PC-3 (cell line): ENCODE measurements around the gene NUP93. TPM values are rescaled to one million over a fixed set of nuclear protein-coding genes. Genes with fewer than 3 reads are reported as not detected.

Experiments used
- ATAC-seq: fragments of 200-7000 bp; cut with Tn5 transposase; 2 replicates; pipeline ENCODE4 v1.9.1; 2020; ENCODE audit warnings: mild to moderate bottlenecking, moderate library complexity
- Bru-seq: library from RNA; stranded (reverse); fragments of 400-500 nt; gene quantifications from one replicate; lab custom pipeline; 2021; lab: Mats Ljungman, UMichigan
- BruChase-seq, 2 experiments: library from RNA; stranded (reverse); fragments of 400-500 nt; gene quantifications; one replicate each; lab custom pipeline; 2021; lab: Mats Ljungman, UMichigan
- BruUV-seq: library from RNA; stranded (reverse); fragments of 400-500 nt; replicated peaks from 2 replicates; lab custom pipeline; 2021; lab: Mats Ljungman, UMichigan
- CTCF ChIA-PET: fragments of 300-600 bp; sonication (Branson Sonifier 250); formaldehyde crosslinking; loops from one replicate; lab custom pipeline; 2022; ENCODE audit warnings: antibody characterized with exemption; lab: Charles Lee
- POLR2A ChIA-PET: fragments of 300-600 bp; sonication (Branson Sonifier 250); formaldehyde crosslinking; loops from one replicate; lab custom pipeline; 2022; ENCODE audit warnings: antibody characterized with exemption; ENCODE audit not compliant: unreplicated experiment; lab: Charles Lee
- DNase-seq: peaks from one replicate; pipeline ENCODE4 v3.0.0-alpha.2; 2015
- H2AFZ ChIP-seq: fragments of 300-600 bp; sonication (generic); 2 replicates; pipeline ENCODE4 v1.6.0; 2016; ENCODE audit warnings: antibody characterized with exemption, low read length
- H3F3A ChIP-seq: fragments of 300-600 bp; sonication (generic); one replicate; pipeline ENCODE4 v1.6.0; 2017; ENCODE audit warnings: antibody characterized with exemption, low read length, control low read depth, mild to moderate bottlenecking; ENCODE audit not compliant: unreplicated experiment
- H3K27ac ChIP-seq: fragments of 300-600 bp; sonication (generic); 2 replicates; pipeline ENCODE4 v1.5.1; 2016; ENCODE audit warnings: mild to moderate bottlenecking, low read length
- H3K27me3 ChIP-seq: fragments of 300-600 bp; sonication (generic); 2 replicates; pipeline ENCODE4 v1.6.1; 2016; ENCODE audit warnings: low read length, mixed read lengths
- H3K36me3 ChIP-seq: fragments of 300-600 bp; sonication (generic); 2 replicates; pipeline ENCODE4 v1.6.1; 2016; ENCODE audit warnings: low read depth, mixed run types, low read length, mixed read lengths
- H3K4me1 ChIP-seq: fragments of 300-600 bp; sonication (generic); 2 replicates; pipeline ENCODE4 v1.5.1; 2016; ENCODE audit warnings: low read length; ENCODE audit not compliant: insufficient read depth
- H3K4me2 ChIP-seq: fragments of 300-600 bp; sonication (generic); 2 replicates; pipeline ENCODE4 v1.6.0; 2016; ENCODE audit warnings: low read length
- H3K4me3 ChIP-seq: fragments of 300-600 bp; sonication (generic); 2 replicates; pipeline ENCODE4 v1.5.1; 2016; ENCODE audit warnings: mild to moderate bottlenecking, low read length, mixed read lengths
- H3K79me2 ChIP-seq: fragments of 300-600 bp; sonication (generic); 2 replicates; pipeline ENCODE4 v1.6.1; 2017; ENCODE audit warnings: low read length, mixed read lengths
- H3K9ac ChIP-seq: fragments of 300-600 bp; sonication (generic); 2 replicates; pipeline ENCODE4 v1.6.0; 2016; ENCODE audit warnings: mild to moderate bottlenecking, low read length
- H3K9me2 ChIP-seq: fragments of 300-600 bp; sonication (generic); replicated peaks from 2 replicates; pipeline ENCODE4 v1.6.1; 2016; ENCODE audit warnings: mixed run types, low read length, mixed read lengths
- H3K9me3 ChIP-seq: fragments of 300-600 bp; sonication (generic); 2 replicates; pipeline ENCODE4 v1.6.1; 2016; ENCODE audit warnings: low read length, mixed read lengths
- H4K20me1 ChIP-seq: fragments of 300-600 bp; sonication (generic); 2 replicates; pipeline ENCODE4 v1.6.1; 2016; ENCODE audit warnings: low read length, mixed read lengths
- CTCF ChIP-seq: fragments of 300-600 bp; sonication (generic); conservative IDR thresholded peaks from 2 replicates; pipeline ENCODE4 v1.5.1; 2017; ENCODE audit warnings: antibody characterized with exemption, low read depth, mild to moderate bottlenecking, low read length
- EZH2 ChIP-seq: fragments of 300-600 bp; sonication (generic); IDR thresholded peaks from one replicate; pipeline ENCODE4 v1.6.1; 2017; ENCODE audit warnings: antibody characterized with exemption, mild to moderate bottlenecking, low read length; ENCODE audit not compliant: unreplicated experiment
- EZH2phosphoT487 ChIP-seq: fragments of 300-600 bp; sonication (generic); IDR thresholded peaks from 2 replicates; pipeline ENCODE4 v1.6.1; 2018; ENCODE audit warnings: mild to moderate bottlenecking, antibody characterized with exemption, low read length, borderline replicate concordance
- intact Hi-C: fragments of 100-400 bp; cut with micrococcal nuclease; formaldehyde crosslinking; loops from 2 replicates; pipeline ENCODE4 v1.9.0; 2023
- long read RNA-seq: library from polyadenylated mRNA; unstranded; transcript quantifications from one replicate; pipeline ENCODE4 v2.0.0, GENCODE V29; 2021; ENCODE audit not compliant: unreplicated experiment
- total RNA-seq: library from RNA; depleted of rRNA; stranded (reverse); fragments of >200 nt; gene quantifications from 2 replicates; pipeline ENCODE4 v1.2.3, GENCODE V29; 2014; rRNA removed

NUP93 gene
- total RNA-seq (94.5 and 98.6 TPM in 2 replicates), Bru-seq, nascent RNA (percentile 71 among the genes with signal in this experiment), BruChase-seq, experiment 1, labeled RNA remaining after a 6-hour chase (percentile 64 among the genes with signal in this experiment), BruChase-seq, experiment 2, labeled RNA remaining after a 2-hour chase (percentile 61 among the genes with signal in this experiment)
- long read RNA-seq, transcript NUP93-201 (22 exons, 2,741 nt), result major isoform, 83 of 106 reads
- long read RNA-seq, partial matches to known transcripts, result 8 of 106 reads
- long read RNA-seq, other reads (novel, unspliced or antisense), result 14 of 106 reads

DNA sequence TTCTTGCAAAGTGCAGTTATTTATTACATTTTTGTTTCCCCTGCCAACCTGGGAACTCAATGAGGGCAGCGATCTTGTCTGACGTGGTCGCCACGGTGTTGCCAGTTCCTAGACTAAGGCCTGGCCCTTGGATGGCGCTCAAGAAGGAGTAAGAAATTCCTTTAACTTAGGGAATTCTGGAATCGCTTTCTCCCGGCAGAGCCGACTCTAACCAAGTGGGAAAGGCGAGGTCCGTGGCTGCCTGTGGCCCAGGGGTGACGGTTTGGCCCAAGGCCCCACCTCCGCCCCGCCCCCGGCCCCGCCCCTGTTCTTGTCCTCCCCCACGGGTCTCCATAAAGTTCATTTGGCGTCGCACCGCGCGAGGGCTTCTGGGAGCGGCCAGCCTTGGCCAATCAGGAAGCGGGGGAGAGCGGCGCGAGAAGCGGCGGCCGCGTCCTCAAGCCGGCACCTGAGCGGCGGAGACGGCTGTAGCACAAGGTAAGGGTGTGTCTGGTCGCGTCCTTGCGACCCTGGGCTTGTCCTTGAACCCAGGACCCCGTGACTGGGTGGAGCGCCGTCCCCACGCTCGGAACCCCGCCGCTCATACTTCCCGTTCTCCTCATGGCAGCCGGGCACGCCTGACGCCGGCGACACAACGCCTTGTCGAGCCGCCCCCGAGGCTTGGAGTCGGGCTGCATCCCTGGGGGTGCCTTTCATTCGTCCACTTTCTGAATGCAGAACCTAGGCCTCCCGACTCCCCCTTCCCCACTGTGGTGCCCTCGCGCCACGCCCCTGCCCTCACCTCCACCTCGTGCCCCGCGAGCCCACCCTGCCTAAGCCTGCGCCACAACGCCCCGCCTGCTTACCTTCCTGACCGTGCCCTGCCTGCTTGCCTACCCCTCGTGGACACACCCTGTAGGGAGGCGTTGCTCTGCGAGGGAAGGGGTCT, at the start of gene NUP93:
Gene NUP93 (plus strand): TSS at position 395 of the 928 bp plus-strand sequence. CDS start 18,119 bp downstream, outside the sequence.
- Histone ChIP-seq H3K27ac (peak within 1 kb of the TSS; percentile 36; the same call in 1 of the 2 replicates), H3K9me3 (no peaks in the 10 kb centered on the region), H3K4me2 (peak within 1 kb of the TSS; percentile 99), H3K9ac (peak within 1 kb of the TSS; percentile 93), H2AFZ (peak within 1 kb of the TSS; percentile 100), H3K9me2 (no peaks in the 10 kb centered on the region), H3K4me1 (peaks cover 22% of the 10 kb centered on the region), H4K20me1 (peaks cover 22% of the 10 kb centered on the region; the same call in 1 of the 2 replicates), H3K4me3 (peak within 1 kb of the TSS; percentile 97), H3K36me3 (no peaks in the 10 kb centered on the region), H3K79me2 (peaks cover 51% of the 10 kb centered on the region), H3F3A (no peaks in the 10 kb centered on the region), H3K27me3 (no peaks in the 10 kb centered on the region)
- CTCF ChIA-PET, result no interaction called here
- no TSS peak for BruUV-seq
- DNase-seq (peak; percentile 85), ATAC-seq (peak; percentile 95)
- intact Hi-C loops, result loop anchor here (2.0 kb wide), 1 partner anchor 59 kb away; no protein-coding TSS in a partner anchor
- POLR2A ChIA-PET, result no interaction called here
- TF ChIP-seq EZH2phosphoT487 (no peak), CTCF (0 out of 2 replicates have a peak, but pooled peaks have one; percentile 28), EZH2 (no peak)

- Histone ChIP-seq H3K79me2 (peaks cover 8% of the 10 kb centered on the region; the same call in 1 of the 2 replicates), H3K4me2 (peak within 1 kb of the TSS; percentile 94), H3K4me3 (peak within 1 kb of the TSS; percentile 77), H2AFZ (peak within 1 kb of the TSS; percentile 66), H3K4me1 (peaks cover 29% of the 10 kb centered on the region), H3K27me3 (no peaks in the 10 kb centered on the region), H3K9ac (peak within 1 kb of the TSS; percentile 72), H3K9me3 (no peaks in the 10 kb centered on the region), H4K20me1 (no peaks in the 10 kb centered on the region), H3K27ac (peak within 1 kb of the TSS; percentile 10; the same call in 1 of the 2 replicates), H3K36me3 (no peaks in the 10 kb centered on the region), H3K9me2 (no peaks in the 10 kb centered on the region), H3F3A (no peaks in the 10 kb centered on the region)
- ChIA-PET CTCF (no interaction called here), POLR2A (interaction anchor here (0.6 kb wide), 1 partner anchor 72 kb away, joined by 3 read pairs; no protein-coding TSS in a partner anchor)
- TSS peak; percentile 42 for BruUV-seq
- intact Hi-C loops, result loop anchor here (5.0 kb wide), 1 partner anchor 75 kb away; the partner anchor contains the start of gene MT2A
- DNase-seq, result peak; percentile 89
- TF ChIP-seq CTCF (no peak), EZH2 (no peak), EZH2phosphoT487 (no peak)
- peak; percentile 94 for ATAC-seq
Observed at GRCh38 chr16:56681939-56682702, 47.8 kb upstream of the NUP93 start, which contains the start of gene MT1X. TSS of gene MT1X (plus strand) at chr16:56682470. CDS start at chr16:56682541, 71 bp downstream.
